HG03378 (cell line): ENCODE results near the gene PTPN21.

Experiments
- ATAC-seq: cut with Tn5 transposase; IDR thresholded peaks from one replicate; pipeline ENCODE4 v1.9.1; 2021; ENCODE audit warnings: mild to moderate bottlenecking, moderate library complexity; ENCODE audit not compliant: unreplicated experiment

Gene PTPN21

GRCh38 chr14:88473791-88474190, 81.0 kb downstream of the PTPN21 start:
- no peak for ATAC-seq

DNA sequence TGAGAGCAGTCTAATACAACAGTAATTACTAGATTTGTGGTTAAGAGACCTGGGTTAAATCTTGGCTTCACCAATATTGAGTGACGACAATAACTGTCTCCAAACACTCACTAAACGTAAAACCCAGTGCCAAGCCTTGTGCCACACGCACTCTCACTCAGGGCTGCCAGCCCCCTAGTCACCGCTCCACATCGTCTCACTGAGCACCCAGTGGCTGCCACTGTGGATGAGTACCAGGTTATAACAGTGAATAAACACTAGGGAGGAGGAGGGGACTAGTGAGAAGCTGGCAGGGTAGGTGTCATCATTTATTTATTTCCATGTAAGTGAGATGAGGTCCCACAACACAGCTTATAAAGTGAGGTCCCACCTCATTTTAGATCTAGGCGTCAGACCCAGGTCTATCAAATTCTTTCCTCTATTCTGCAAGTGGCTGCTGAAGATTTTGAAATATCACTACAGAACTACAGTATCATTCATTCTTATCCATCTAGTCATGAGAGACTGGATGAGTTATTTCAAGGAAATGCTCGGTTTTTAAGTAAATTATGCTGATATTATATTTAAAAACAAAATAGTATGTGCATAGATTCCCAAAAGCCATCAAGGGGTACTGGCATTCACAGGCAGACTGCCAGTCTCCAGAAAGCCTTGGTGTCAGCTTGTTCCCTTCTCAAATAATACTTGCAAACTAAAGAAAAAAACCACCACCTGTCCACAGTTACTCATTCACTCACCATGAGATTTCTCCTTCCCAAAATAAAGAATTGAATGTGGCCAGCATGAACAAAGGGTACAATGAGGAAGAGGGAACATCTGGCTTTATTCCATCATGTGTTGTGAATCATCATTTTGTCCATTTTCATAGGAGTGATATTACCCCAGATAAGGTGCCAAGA, 84.0 kb downstream of the PTPN21 start:
- no peak for ATAC-seq

DNA sequence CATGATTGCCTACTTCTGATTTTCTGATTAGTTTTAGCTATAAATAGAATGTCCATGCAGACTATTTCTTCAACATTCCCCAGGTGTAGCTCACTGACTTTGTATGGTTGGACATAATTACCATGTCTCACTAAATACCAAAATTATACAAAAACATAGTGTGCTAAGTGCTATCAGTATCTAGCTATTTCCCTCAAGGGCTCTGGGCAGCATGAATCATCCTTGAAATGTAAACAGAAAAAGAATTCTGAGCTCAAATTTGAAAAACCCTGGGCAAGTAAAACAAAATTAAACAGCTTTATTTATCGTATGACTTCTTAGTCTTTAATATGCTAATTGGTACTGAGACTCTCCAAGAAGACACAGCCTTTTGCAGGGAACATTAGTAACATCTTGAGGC, 86.4 kb downstream of the PTPN21 start:
- no peak for ATAC-seq

GRCh38 chr14:88463318-88463717, 91.5 kb downstream of the PTPN21 start:
- ATAC-seq: no peak

- ATAC-seq: no peak
These were observed 99.9 kb downstream of the PTPN21 start for GRCh38 chr14:88454886-88455285.

DNA sequence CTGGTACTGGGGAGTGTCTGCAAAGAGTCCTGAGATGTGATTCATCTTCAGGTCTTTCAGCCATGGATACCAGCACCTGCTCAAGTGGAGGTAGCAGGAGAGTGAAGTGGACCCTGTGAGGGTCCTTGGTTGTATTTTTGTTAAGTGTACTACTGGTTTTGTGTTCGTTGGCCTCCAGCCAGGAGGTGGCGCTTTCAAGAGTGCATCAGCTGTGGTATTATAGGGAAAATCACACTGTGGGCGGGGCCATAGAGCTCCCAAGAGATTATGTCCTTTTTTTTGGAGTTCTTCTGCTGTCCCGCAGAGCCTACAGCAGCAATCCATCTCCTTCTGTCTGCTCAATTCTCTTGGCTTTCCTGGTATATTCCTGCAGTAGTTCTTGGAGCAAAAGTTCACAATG, 102.6 kb downstream of the PTPN21 start:
- ATAC-seq: no peak

GRCh38 chr14:88439088-88439487, 115.7 kb downstream of the PTPN21 start:
- no peak for ATAC-seq

GRCh38 chr14:88437658-88438057, 117.1 kb downstream of the PTPN21 start:
- no peak for ATAC-seq

GRCh38 chr14:88430976-88431375, 123.8 kb downstream of the PTPN21 start:
- ATAC-seq: no peak

- ATAC-seq: no peak
These were observed 128.5 kb downstream of the PTPN21 start for GRCh38 chr14:88426271-88426670.

DNA sequence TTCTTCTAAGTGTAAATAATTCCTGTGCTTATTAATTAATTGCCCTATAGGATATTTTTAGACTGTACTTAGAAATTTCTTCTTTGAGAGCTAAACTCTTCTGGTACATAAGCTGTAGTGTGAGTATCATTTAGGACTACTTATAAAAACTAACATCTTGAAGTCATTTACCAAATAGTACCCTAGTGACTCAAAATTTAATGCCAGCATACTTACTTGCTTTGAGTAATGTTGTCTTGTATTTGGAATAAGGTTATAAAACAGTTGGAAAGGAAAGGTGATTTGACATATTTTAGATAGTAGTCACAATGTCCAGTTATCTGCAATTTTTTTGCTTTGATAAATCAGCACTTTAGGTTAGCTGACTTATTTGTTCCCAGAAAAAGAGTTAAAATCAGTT, 130.2 kb downstream of the PTPN21 start:
- ATAC-seq: no peak

- ATAC-seq: no peak
These were observed 131.7 kb downstream of the PTPN21 start for GRCh38 chr14:88422919-88423650.

DNA sequence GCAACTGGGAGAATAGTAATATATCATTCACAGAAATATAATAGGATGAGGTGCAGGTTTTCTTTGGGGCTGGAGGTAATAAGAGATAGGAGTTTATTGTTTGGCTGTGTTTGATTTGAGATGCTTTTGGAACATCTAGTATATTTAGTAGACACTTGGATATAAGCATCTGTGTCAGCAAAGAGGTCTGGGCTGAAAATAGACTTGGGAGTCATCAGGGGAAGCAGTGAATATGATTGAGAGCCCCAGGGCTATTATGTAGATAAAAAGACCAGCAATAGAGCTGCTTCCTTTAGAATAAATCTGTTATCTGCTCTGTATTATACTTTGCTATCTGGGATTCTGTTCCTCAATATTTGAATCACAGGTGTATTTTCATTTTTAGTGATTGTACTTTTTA, 132.8 kb downstream of the PTPN21 start:
- ATAC-seq: no peak

GRCh38 chr14:88421286-88421685, 133.5 kb downstream of the PTPN21 start:
- ATAC-seq: no peak

- ATAC-seq: no peak
These were observed 134.6 kb downstream of the PTPN21 start for GRCh38 chr14:88420187-88420586.

GRCh38 chr14:88417594-88417993, 137.2 kb downstream of the PTPN21 start:
- no peak for ATAC-seq
